Measurements from ENCODE around the gene FNIP1.

FNIP1 gene

DNA sequence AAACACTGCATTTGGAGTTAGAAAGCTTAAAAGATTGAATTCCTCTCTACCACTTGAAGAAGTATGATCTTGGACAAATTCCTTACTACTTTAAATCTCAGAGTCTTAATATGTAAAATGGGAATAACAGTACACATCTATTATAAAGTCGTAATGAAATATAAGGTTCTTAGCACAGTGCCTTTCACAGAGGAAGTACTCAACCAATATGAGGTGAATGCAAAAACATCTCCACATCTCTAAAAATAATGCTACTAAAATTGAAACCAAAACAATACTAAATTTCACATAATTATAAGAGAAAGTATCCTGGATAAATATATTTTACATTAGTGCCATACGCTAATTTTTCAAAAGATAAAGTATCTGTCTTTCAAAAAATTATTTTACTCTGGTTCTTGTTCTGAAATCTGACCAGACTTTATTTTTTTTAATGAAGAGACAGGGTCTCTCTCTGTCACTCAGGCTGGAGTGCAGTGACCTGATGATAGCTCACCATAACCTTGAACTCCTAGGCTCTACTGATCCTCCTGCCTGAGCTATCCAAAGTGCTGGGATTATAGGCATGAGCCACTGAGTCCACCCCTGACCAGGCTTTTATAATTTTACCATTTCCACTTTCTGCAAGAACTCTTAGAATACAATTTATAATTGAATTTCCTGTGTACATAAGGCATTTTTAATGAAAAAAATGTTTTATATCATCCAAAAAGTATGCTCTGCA, 21.3 kb upstream of the FNIP1 start:
- no peak overlapping the region for H3K4me3 ChIP-seq (ENCODE audit: low read depth, low read length)
- TF ChIP-seq, protein P1, sequence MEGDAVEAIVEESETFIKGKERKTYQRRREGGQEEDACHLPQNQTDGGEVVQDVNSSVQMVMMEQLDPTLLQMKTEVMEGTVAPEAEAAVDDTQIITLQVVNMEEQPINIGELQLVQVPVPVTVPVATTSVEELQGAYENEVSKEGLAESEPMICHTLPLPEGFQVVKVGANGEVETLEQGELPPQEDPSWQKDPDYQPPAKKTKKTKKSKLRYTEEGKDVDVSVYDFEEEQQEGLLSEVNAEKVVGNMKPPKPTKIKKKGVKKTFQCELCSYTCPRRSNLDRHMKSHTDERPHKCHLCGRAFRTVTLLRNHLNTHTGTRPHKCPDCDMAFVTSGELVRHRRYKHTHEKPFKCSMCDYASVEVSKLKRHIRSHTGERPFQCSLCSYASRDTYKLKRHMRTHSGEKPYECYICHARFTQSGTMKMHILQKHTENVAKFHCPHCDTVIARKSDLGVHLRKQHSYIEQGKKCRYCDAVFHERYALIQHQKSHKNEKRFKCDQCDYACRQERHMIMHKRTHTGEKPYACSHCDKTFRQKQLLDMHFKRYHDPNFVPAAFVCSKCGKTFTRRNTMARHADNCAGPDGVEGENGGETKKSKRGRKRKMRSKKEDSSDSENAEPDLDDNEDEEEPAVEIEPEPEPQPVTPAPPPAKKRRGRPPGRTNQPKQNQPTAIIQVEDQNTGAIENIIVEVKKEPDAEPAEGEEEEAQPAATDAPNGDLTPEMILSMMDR (IDR thresholded peaks at IDR 0.05; ENCODE audit: borderline replicate concordance, insufficient read depth, low read depth, low read length), result no peak

DNA sequence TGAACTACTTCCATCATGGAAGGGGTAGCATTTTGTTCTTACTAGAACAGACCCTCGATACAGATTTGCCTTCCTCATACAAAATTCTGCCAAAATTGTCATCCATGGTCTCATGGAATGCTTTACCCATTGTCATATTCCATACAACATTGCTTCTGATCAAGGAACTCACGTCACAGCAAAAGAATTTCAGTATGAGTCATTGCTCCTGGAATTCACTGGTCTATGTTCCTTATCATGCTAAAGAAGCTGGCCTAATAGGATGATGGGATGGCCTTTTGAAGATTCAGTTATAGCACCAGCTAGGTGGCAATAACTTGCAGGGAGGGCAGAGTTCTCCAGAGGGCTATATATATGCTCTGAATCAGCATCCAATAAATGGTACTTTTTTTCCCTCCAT, 18.2 kb upstream of the FNIP1 start:
- H3K4me3 ChIP-seq (ENCODE audit: low read depth, low read length), result no peak overlapping the region
- TF ChIP-seq, protein P1 (IDR thresholded peaks at IDR 0.05; ENCODE audit: borderline replicate concordance, insufficient read depth, low read depth, low read length), result no peak

DNA sequence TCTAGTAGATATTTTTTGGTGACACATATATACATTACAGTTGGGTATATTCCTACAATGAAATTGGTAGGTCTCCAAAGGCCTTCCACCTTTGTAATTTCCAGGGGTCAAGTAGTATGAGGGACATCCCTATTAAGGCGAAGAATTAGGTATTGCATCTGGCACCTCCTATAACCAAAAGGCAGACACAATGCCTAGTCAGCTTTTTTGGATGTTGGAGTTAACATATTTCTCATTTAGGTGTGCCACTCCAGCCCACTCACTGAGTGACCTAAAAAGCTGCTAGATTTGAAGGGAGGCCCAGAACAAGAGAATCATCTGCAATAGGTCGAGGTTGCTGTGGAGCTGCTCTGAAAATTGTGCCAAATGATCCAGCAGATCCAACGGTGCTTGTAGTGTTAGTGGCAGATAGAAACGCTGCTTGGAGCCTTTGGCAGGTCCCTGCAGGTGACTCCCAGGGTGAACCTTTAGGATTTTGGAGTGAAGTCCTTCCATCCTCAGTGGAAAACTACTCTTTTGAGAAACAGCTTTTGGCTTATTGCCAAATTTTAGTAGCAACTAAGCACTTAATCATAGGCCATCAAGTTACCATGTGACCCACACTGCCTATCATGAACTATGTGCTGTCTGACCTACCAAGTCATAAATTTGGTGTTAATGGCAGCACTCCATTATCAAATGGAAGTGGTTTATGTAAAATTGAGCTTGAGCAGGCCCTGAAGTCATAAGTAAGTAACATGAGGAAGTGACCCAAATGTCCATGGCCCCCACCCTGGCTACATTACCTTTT, 15.7 kb upstream of the FNIP1 start:
- no peak overlapping the region for H3K4me3 ChIP-seq (ENCODE audit: low read depth, low read length)
- TF ChIP-seq, protein P1 (IDR thresholded peaks at IDR 0.05; ENCODE audit: borderline replicate concordance, insufficient read depth, low read depth, low read length), result no peak

DNA sequence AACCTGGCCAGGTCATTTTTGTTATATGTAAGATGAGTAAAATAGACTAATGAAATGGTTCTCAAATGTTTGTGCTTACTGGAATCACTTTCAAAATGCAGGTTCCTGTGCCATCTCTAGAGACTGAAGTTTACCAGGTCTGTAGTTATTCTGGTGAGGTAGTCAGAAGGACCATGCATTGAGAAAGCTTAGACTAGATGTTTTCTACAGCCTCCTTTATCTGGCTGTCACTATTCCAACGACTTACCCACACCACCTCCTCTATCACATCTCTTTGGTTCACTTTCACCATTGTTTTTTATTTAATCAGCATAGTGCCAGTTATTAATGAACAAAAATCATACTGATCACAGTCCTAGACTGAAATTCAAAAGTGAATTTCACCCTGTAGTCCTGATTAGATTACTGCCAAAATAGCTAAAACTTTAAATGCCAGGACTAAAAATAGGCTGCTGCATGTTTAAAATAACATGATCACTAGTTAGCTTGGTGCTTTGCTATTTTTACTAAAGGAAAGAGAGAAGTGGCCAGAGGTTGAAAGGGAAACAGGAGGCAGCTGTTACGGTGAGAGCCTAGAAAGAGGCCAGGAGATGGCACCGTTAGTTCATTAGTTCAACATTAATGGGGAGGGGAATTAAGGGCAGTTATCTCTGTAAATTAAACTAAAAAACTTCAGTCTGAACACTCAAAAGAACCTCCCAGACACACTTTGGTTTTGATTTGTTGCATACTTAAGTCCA, 13.9 kb upstream of the FNIP1 start:
- TF ChIP-seq, protein P1 (IDR thresholded peaks at IDR 0.05; ENCODE audit: borderline replicate concordance, insufficient read depth, low read depth, low read length), result peak; percentile 34; the same call in 1 of the 2 replicates
- H3K4me3 ChIP-seq (ENCODE audit: low read depth, low read length), result no peak overlapping the region

DNA sequence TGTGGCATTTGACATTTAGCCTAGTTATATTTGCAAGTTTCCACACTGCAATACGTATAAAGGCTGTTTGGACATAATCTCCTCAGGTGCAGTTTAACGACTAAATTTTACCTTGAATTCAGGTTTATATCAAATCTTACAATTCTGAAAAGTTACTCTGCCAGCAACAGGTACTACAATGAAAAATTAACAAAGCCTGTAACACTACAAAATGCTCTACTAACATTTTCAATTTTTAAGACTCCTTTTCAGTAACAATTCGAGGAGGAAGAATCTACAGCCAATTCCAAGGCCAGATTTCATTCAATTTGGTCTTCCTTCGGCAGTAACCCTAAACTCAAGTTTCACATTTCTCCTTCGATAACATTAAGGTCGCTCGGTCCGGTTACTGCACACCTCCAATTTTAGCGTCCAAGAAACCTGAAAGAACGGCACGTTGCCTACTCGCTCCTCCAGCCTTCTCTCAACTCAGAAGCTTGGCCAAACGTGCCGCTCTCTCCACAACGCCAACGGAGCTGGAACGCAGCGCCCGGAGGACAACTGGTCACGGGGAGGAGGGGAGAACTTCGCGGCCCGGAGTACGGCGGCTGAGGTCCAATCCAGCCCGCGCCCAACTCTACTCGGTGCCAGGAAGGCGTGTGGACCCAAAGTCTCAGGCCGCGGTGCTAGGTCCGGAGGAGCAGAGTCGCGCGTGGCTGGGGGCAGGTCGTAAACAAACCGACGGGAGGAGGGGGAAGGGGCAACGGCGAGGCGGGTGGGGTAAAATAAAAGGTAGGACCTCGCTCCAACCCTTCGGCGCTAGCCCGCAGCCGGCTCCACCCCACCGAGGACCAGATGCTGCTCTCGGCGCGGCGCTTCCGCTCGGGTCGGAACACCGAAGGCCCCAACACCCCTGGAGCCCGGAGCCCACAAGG, 681 bp downstream of the FNIP1 start:
- H3K4me3 ChIP-seq (ENCODE audit: low read depth, low read length), result peak overlapping the region; percentile 92
- TF ChIP-seq, protein P1 (IDR thresholded peaks at IDR 0.05; ENCODE audit: borderline replicate concordance, insufficient read depth, low read depth, low read length), result no peak

DNA sequence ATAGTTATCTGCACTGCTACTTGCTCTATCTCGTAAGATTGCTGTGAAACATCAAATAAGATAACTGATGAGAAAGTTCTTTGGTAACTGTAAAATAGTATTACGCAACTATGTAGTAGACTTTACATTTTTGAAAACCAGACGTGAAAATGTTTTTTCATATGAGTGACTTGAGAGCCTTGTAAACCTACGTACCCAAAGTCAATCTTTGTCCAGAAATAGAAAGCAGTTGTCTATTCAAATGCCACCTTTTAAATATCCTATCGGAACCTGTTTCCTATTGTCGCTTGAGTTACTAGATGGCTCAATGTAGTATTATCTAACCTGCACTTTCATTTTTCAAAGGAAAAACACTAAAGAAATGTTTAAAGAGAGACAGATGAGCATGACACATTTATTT, 1.6 kb downstream of the FNIP1 start:
- TF ChIP-seq, protein P1 (IDR thresholded peaks at IDR 0.05; ENCODE audit: borderline replicate concordance, insufficient read depth, low read depth, low read length), result no peak
- H3K4me3 ChIP-seq (ENCODE audit: low read depth, low read length), result peak overlapping the region; percentile 92

Measured in GM12875 (cell line).